ENCODE measurements around the gene IDNK.
A peak's percentile ranks its signal among the peaks of the same experiment; 100 is the strongest.
"Not testable (repeated sequence)": the region's sequence is repeated elsewhere in the genome, so short reads cannot be mapped to it uniquely, and the experiment has no call there.

Gene IDNK

GRCh38 chr9:83622939-83623678 is at the start of gene IDNK:
Gene IDNK, plus strand, starts transcription at chr9:83623143. Its CDS starts 29 bp downstream, at chr9:83623172.
- peak; percentile 28 for DNase-seq (ENCODE audit: low read depth, low spot score)

- no peak for DNase-seq (ENCODE audit: low read depth, low spot score)
Measured at GRCh38 chr9:83574482-83574881, 48.5 kb upstream of the IDNK start.

- no peak for DNase-seq (ENCODE audit: low read depth, low spot score)
Measured at GRCh38 chr9:83582029-83582428, 40.9 kb upstream of the IDNK start.

- no peak for DNase-seq (ENCODE audit: low read depth, low spot score)
Measured at GRCh38 chr9:83583151-83584014, 39.6 kb upstream of the IDNK start.

- no peak for DNase-seq (ENCODE audit: low read depth, low spot score)
Measured at GRCh38 chr9:83584995-83585394, 37.9 kb upstream of the IDNK start.

GRCh38 chr9:83588256-83588655 is 34.7 kb upstream of the IDNK start:
- DNase-seq (ENCODE audit: low read depth, low spot score) = no peak

GRCh38 chr9:83596899-83597504 is 25.9 kb upstream of the IDNK start:
- no peak for DNase-seq (ENCODE audit: low read depth, low spot score)

GRCh38 chr9:83598487-83598886 is 24.5 kb upstream of the IDNK start:
- DNase-seq (ENCODE audit: low read depth, low spot score) = no peak

- DNase-seq (ENCODE audit: low read depth, low spot score) = no peak
Measured at GRCh38 chr9:83599071-83599470, 23.9 kb upstream of the IDNK start.

- no peak for DNase-seq (ENCODE audit: low read depth, low spot score)
Measured at GRCh38 chr9:83601463-83601862, 21.5 kb upstream of the IDNK start.

- DNase-seq (ENCODE audit: low read depth, low spot score) = not testable (repeated sequence)
Measured at GRCh38 chr9:83607620-83608019, 15.3 kb upstream of the IDNK start.

- not testable (repeated sequence) for DNase-seq (ENCODE audit: low read depth, low spot score)
Measured at GRCh38 chr9:83613298-83613697, 9.6 kb upstream of the IDNK start.

- no peak for DNase-seq (ENCODE audit: low read depth, low spot score)
Measured at GRCh38 chr9:83617299-83617698, 5.6 kb upstream of the IDNK start.

GRCh38 chr9:83620841-83621636 is 1.9 kb upstream of the IDNK start:
- DNase-seq (ENCODE audit: low read depth, low spot score) = no peak

GRCh38 chr9:83622433-83622938 is 457 bp upstream of the IDNK start:
- DNase-seq (ENCODE audit: low read depth, low spot score) = peak; percentile 25

GRCh38 chr9:83623679-83624076 is 735 bp downstream of the IDNK start:
- DNase-seq (ENCODE audit: low read depth, low spot score) = no peak

- no peak for DNase-seq (ENCODE audit: low read depth, low spot score)
Measured at GRCh38 chr9:83625178-83625577, 2.2 kb downstream of the IDNK start.

- DNase-seq (ENCODE audit: low read depth, low spot score) = no peak
Measured at GRCh38 chr9:83628540-83628939, 5.6 kb downstream of the IDNK start.

GRCh38 chr9:83629433-83630104 is 6.6 kb downstream of the IDNK start:
- no peak for DNase-seq (ENCODE audit: low read depth, low spot score)

- DNase-seq (ENCODE audit: low read depth, low spot score) = no peak
Measured at GRCh38 chr9:83630938-83631457, 8.1 kb downstream of the IDNK start.

- no peak for DNase-seq (ENCODE audit: low read depth, low spot score)
Measured at GRCh38 chr9:83633255-83633654, 10.3 kb downstream of the IDNK start.
